Skeletal muscle cell (primary cell): ENCODE data around the gene SEPHS2.
"Not testable (repeated sequence)": the region's sequence is repeated elsewhere in the genome, so short reads cannot be mapped to it uniquely, and the experiment has no call there.

Experiments used
- DNase-seq: peaks from one replicate; pipeline ENCODE4 v3.0.0-alpha.2; 2010; ENCODE audit warnings: low read depth
- H3K4me3 ChIP-seq: 2 replicates; pipeline ENCODE4 v1.5.1; 2011; ENCODE audit warnings: low read depth, mild to moderate bottlenecking, control low read depth, low read length, moderate library complexity

The SEPHS2 gene, protein sequence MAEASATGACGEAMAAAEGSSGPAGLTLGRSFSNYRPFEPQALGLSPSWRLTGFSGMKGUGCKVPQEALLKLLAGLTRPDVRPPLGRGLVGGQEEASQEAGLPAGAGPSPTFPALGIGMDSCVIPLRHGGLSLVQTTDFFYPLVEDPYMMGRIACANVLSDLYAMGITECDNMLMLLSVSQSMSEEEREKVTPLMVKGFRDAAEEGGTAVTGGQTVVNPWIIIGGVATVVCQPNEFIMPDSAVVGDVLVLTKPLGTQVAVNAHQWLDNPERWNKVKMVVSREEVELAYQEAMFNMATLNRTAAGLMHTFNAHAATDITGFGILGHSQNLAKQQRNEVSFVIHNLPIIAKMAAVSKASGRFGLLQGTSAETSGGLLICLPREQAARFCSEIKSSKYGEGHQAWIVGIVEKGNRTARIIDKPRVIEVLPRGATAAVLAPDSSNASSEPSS

DNA sequence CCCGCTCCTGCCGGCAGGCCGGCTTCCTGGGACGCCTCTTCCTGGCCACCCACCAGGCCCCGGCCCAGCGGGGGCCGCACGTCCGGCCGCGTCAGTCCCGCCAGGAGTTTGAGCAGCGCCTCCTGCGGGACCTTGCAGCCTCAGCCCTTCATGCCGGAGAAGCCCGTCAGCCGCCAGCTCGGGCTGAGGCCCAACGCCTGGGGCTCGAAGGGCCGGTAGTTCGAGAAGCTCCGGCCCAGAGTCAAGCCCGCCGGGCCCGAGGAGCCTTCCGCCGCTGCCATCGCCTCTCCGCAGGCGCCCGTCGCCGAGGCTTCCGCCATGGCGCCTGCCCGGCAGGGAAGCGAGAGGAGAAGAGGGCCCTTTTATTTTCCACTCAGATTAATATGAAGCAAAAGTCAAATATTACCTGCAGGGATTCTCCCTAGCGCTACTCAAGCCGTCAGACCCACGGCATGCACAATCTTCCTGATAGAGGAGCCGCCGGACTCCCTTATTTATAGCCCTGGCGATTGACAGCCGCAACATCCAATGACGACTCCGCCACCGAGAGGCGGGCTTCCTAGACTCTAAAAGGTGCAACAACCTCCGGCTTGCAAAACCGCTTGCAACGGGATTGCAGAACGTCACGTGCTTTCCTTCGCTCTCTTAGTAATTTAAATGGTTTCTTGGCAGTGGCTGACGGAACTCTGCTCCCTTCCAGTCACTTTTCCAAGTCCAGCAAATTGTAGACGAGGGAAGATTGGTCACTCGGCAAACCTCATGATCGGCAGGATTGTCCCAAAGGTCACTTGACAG, at the start of gene SEPHS2:
Gene SEPHS2, minus strand, starts transcription at position 467 of the 795 bp plus-strand sequence. Its CDS starts 147 bp downstream, at position 320.
- H3K4me3 ChIP-seq: peak within 1 kb of the TSS; percentile 89
- peak; percentile 93 for DNase-seq

DNA sequence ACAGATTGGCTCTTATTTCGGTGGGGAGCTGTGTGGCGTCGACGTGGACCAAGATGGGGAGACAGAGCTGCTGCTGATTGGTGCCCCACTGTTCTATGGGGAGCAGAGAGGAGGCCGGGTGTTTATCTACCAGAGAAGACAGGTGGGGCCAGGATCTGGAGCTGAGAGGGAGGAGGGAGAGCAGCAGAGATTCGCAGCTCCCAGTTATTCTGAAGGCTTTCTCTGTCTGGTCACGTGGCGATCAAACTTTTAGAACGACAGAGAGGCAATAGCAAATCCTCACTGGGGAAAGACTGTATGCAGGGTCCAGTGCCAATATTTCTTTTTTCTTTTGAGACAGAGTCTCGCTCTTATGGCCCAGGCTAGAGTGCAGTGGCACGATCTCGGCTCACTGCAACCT, 49.0 kb upstream of the SEPHS2 start:
- no peak overlapping the region for H3K4me3 ChIP-seq

DNA sequence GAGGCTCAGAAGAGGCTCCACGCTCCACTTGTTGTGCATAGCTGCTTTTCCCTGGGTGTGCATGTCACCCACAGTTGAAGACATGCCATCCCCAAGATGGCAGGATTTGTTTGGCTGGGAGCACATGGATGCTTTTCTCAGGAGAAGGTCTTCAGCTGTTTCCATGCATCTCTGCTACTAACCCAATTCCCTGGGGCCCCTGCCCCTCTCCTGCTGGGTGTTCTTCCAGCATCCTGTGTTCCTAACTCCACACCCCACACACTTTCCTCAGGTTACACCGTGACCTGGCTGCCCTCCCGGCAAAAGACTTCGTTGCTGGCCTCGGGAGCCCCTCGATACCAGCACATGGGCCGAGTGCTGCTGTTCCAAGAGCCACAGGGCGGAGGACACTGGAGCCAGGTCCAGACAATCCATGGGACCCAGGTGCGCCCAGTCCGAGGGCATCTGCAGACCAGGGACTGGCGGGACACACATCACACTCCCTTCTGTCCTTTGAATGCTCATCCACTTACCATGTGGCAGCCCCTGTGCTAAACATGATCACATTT, 48.3 kb upstream of the SEPHS2 start:
- DNase-seq: no peak
- no peak overlapping the region for H3K4me3 ChIP-seq

More for the DNA sequence above, 49.0 kb upstream of the SEPHS2 start:
- DNase-seq: no peak

DNA sequence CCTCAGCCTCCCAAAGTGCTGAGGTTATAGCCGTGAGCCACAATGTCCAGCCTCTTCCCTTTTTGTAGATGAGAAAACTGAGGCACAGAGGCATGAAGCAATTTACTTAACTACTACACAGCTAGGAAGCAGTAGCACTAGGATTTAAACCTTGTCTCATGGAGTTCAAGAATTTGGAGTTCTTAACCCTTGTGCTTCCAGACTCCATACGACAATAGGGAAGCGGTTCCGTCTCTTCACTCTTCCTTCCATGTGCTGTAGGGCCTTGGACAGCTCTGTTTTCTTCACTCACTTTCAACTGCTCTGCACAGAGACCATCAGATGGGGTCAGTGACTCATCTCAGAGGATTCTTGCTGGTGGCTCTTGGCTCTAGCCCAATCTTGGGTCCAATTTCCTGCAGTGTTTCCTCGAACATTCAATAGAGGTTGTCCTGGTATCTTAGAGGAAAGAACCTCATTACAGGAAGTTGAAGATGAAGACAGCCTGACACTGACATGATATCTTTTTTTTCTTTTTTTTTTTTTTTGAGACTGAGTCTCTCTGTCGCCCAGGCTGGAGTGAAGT, 46.2 kb upstream of the SEPHS2 start:
- H3K4me3 ChIP-seq: no peak overlapping the region
- peak; percentile 47 for DNase-seq

DNA sequence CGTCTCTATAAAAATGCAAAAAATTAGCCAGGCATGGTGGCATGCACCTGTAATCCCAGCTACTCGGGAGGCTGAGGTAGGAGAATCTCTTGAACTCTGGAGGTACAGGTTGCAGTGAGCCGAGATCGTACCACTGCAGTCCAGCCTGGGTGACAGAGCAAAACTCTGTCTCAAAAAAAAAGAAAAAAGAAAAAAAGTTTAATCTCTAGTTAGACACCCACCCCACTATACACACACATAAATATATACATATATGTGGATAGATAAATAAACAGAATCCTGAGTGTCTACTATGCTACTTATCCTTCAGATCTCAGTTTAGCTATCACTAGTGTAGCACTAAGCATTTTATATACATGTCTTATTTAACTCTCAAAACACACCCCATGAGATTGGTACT, 45.6 kb upstream of the SEPHS2 start:
- no peak overlapping the region for H3K4me3 ChIP-seq
- no peak for DNase-seq

DNA sequence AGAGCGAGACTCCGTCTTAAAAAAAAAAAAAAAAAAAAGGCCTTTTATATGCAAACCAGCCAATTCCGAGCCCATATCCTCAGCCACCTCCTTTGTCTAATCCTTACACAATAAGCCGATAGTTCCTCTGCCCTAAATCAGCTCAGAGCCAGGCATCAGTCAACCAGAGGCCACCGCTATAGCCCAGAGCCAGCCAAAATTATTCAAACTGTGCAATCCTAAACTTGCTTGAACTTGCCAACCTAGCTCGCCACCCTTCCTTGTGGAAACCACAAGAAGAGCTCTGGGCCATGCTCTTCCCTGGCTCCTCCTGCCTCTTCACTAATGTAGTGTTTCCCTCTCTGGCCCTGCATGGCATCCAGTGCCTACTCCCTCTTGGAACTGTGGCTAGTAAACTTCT, 44.5 kb upstream of the SEPHS2 start:
- DNase-seq: no peak

DNA sequence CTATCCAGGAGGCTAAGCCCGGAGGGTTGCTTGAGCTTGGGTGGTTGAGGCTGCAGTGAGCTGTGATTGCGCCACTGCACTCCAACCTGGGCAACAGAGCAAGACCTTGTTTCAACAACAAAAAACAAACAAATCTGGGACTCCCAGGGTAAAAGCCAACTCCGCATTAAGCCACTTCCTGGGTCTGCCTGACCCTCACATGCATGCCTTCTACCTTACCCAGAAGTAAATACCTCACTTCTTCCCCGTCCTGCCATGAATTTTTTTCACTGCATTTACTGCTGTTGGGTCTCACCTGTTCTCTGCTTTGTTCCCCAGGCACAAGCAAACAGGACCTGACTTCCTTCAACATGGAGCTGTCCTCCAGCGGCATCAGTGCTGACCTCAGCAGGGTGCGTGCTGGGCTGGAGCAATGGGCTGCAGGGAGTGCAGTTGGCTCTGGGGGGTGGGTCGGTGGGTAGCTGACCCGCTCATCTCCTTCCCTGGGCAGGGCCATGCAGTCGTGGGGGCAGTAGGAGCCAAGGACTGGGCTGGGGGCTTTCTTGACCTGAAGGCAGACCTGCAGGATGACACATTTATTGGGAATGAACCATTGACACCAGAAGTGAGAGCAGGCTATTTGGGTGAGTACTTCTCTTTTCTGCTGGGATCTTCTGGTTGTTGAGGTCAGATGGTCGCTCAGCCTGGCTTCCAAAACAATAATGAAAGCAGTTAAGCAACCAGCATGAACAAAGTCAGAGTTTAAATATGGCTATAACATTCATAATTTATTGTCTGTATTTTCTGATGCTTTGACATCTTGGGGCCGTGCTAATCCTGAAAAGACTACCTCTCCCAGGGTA, 43.3 kb upstream of the SEPHS2 start:
- H3K4me3 ChIP-seq: no peak overlapping the region
- no peak for DNase-seq

More for the DNA sequence above, 44.5 kb upstream of the SEPHS2 start:
- H3K4me3 ChIP-seq: no peak overlapping the region

DNA sequence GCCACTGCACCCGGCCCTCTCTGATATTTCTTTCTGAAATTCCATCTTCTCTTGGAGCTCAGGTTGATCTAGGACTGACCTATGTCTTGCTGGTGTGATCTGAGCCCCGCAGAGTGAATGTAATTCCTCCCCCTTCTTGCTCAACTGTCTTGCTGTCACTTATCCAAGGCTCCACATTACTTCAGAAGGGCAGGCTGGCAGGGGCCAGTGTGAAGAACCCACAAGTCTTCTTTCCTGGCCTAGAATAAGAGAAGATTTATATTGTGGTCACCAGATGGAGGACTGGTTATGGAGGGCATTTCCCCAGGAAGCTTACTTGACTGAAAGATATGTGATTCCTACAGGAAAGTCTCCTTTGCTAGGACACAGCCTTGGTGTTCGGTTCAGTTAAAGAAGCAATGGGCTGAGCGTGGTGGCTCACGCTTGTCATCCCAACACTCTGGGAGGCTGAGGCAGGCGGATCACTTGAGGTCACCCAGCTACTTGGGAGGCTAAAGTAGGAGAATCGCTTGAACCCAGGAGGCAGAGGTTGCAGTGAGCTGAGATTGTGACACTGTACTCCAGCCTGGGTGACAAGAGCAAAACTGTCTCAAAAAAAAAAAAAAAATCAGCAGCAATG, 40.3 kb upstream of the SEPHS2 start:
- H3K4me3 ChIP-seq: no peak overlapping the region
- peak; percentile 6 for DNase-seq

DNA sequence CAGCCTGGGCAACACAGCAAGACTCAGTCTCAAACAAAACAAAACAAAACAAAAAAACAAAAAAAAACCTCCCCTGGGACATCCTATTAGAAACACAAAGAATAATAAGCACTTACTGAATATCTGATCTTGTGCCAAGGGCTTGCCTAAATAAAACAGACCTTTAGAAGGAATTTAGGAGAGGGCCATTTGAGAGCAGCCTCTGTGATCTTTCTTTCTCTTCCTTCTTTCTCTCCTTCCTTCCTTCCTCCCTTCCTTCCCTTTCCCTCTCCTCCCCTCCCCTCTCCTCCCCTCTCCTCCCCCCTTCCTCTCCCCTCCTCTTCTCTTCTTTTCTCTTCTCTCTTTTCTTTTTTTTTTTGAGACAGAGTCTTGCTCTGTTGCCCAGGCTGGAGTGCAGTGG, 39.2 kb upstream of the SEPHS2 start:
- no peak overlapping the region for H3K4me3 ChIP-seq
- no peak for DNase-seq

DNA sequence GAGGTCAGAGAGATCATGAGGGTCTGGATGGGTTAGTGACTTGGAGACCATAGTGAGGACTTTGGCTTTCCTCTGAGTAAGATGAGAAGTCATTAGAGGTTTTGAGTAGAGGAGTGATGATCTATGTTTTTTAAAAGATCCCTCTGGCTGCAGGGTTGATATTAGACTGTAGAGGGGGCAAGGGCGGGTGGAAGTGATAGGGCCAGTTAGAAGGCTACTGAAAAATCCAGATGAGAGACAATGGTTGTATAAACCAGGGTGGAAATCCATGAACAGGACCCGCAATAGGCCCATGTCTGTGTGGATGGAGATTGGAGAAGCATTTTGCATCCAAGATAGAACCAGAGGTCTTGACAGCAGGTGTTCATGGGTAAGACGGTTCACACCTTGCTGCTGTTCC, 36.7 kb upstream of the SEPHS2 start:
- DNase-seq: no peak
- H3K4me3 ChIP-seq: no peak overlapping the region

DNA sequence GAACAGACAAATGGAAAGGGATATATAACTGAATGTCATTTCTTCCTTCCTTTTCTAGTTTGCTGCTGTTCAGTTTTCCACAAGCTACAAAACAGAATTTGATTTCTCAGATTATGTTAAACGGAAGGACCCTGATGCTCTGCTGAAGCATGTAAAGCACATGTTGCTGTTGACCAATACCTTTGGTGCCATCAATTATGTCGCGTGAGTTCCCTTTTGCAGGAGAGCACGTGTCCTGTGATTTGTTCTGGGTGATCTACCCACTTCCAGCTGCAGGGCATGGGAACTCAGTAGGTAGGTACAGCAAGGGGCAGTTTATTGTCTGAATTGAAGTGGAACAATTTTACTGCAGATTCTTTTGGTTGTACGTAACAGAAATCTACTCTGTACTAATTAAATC, 35.7 kb upstream of the SEPHS2 start:
- no peak for DNase-seq
- H3K4me3 ChIP-seq: no peak overlapping the region

DNA sequence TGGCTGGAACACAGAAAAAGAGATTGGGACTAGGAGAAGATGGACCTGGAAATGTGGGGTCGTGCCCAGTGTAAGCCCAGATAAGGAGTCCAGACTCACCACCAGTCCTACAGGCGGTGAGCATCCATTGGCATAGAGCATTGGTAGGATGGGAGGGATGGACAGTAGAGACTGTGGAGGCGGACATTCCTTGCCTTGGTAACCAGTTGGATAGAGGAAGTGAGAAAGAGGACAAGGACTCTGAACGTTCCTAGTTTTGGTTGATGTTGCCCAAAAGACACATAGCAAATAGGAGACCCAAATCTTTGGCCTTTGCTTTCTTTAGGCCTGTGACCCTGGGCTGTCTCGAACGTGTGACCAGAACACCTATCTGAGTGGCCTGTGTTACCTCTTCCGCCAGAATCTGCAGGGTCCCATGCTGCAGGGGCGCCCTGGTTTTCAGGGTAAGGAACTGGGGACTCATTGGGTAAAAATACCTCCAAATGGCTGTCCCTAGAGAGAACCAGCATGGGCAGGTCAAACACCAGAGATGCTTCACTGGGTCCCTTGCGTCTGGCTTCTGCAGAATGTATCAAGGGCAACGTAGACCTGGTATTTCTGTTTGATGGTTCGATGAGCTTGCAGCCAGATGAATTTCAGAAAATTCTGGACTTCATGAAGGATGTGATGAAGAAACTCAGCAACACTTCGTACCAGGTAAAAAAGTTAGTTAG, 33.2 kb upstream of the SEPHS2 start:
- no peak overlapping the region for H3K4me3 ChIP-seq
- no peak for DNase-seq

DNA sequence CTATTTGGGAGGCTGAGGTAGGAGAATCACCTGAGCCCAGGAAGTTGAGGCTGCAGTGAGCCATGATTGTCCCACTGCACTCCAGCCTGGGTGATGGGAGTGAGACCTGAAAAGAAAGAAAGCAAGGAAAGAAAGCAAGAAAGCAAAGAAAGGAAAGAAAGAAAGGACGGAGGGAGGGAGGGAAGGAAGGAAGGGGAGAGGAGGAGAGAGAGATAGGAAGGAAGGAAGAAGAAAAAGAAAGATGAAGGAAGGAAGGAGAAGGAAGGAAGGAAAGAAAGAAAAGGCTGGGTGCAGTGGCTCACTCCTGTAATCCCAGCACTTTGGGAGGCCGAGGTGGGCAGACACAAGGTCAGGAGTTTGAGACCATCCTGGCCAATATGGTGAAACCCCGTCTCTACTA, 32.1 kb upstream of the SEPHS2 start:
- DNase-seq, H3K4me3 ChIP-seq: not testable (repeated sequence)

DNA sequence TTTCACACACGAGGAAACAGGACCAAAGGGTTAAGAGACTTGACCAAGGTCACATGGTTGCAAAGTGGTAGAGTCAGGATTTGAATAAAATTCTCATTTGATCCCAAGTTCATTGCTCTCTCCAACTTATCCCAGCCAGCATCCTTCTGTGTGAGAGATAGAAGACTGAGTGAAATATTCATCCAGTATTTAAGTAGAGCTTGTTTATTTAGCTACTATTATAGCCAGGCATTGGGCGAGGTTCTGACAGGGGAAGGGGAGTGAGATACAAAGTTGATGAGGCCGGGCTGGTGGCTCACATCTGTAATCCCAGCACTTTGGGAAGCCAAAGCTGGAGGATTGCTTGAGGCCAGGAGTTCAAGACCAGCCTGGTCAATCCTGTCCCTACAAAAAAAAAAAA, 31.3 kb upstream of the SEPHS2 start:
- no peak overlapping the region for H3K4me3 ChIP-seq
- no peak for DNase-seq

DNA sequence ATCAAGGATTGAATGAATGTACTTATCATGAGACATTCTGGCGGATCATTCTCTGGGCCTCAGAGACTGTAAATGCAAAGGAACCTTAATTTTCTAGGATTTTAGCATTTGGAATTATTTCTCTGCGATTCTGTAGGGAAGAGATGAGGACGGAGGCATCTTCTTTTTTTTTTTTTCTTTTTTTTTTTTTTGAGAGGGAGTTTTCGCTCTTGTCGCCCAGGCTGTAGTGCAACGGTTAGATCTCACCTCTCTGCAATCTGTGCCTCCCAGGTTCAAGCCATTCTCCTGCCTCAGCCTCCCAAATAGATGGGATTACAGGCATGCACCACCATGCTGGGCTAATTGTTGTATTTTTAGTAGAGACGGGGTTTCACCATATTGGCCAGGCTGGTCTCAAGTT, 29.0 kb upstream of the SEPHS2 start:
- DNase-seq: no peak
- no peak overlapping the region for H3K4me3 ChIP-seq

DNA sequence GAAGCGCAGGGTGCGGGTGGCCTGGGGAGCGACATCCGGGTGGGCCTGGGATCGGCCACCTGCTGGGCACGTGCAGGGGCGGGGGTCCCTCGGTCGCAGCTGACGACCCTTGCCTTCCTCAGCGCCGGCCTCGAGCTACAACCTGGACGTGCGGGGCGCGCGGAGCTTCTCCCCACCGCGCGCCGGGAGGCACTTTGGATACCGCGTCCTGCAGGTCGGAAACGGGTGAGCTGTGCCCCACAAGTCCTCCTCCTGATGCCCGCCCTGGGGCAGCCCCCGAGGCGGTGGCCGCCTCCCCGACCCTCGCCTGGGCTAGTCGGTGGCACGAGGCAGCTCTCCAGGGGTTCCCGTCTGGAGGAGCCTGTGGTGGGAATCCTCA, 28.4 kb upstream of the SEPHS2 start:
- no peak for DNase-seq
- no peak overlapping the region for H3K4me3 ChIP-seq

DNA sequence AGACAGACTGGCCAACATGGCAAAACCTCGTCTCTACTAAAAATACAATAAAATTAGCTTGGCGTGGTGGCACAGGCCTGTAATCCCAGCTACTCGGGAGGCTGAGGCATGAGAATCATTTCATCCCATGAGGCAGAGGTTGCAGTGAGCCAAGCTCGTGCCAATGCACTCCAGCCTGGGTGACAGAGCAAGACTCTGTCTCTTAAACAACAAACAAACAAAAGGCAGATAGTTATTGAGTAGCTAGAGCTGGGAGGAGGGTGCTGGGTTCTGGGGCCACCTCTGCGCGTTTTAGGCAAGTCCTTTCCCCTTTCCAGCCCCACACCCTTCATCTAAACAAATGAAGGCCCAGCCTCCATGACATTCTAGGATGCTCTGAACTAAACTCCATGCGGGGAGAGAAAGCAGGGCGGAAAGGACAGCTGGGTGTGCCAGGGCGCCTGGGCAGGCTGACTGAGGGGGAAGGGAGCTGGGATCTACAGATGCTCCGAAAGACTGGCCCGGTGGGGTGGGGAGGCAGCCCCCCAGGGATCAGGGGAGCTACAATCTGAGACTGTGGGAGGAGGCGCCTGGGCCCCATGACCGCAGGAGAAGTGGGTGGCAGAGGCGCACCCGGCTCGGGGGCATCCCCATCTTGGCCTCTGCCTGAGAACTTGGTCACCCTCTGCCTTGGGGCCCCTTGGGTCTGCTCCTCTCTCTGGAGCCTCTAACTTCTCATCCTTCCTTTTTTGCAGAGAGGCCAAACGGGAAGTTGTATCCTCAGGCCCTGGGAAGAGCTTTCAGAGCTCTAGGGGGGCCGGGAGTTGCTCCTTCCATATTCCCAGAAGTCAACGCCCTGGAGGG, 27.8 kb upstream of the SEPHS2 start:
- DNase-seq: no peak
- H3K4me3 ChIP-seq: no peak overlapping the region
